ENCODE results near the gene ANKRD31.

ANKRD31 gene

DNA sequence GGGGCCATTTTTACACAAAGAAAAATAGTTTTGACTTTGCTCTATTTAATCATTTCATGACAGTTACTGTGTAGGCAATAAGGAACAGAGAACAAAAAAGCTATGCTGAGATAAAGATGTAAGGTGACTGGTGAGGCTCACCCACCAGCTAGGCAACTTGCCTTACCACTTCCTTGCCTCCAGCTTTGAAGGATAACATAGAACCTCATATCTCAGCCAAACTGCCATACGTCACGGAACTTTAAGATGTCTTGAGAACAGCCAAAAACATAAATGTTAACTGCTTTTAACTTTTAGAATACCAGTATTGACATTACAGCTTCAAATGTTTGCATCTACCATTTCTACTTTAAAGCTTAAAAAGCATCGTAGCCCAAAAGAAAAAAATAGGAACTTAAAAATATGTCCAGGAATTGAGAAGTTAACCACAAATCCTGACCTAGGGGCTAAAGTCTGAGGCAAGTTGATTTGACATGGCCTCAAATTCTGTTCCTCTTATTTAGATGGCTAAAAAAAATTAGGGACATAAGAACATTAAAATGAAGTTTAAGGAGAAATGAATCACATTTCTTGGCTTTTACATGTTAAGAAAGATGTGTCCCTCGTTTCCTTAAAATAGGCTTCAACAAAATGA lies 176.6 kb downstream of the ANKRD31 start:
- DNase-seq (ENCODE audit: low read depth): no peak

DNA sequence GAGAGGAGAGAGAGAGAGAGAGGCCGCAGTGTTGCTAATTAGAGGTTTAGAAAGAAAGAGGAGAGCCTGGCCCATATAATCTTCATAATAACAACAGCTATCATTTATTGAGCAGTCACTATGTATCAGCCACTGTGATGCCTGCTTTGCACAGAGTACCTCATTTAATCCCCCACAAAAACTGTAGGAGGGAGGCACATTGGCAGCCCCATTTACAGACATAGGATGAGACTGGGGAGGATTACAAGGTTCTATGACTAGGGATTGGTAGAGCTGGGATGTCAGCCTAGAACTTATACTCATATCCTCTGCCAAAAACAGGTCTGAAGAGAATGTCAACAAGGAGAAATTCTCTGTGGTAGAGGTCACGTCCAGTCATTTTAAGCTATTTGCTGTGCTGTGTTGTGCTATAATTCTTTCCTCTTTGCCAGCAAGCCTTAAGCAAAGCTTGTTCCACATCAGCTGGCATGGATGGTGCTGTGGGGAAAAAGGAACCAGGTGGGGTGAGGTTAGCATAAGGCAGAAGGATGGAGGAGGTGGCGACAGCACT lies 177.6 kb downstream of the ANKRD31 start:
- no peak for DNase-seq (ENCODE audit: low read depth)

DNA sequence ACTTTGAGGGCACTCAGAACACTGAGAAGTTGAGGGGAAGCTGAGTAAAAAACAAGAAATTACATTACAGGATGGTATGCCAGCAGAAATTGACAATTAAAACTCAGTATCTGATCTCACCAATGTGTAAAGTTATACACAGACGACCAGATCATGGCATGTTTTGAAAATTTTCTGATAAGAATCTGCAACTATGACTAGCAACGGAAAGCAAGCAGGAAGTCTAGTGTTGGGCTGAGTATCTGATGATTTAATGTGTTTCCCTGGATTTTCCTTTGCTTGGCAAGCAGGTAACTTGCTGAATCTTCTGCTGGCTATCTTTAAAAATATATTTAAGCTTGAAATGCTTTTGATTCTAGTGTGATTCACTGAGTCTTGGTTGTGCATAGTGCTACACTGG lies 179.1 kb downstream of the ANKRD31 start:
- no peak for DNase-seq (ENCODE audit: low read depth)

DNA sequence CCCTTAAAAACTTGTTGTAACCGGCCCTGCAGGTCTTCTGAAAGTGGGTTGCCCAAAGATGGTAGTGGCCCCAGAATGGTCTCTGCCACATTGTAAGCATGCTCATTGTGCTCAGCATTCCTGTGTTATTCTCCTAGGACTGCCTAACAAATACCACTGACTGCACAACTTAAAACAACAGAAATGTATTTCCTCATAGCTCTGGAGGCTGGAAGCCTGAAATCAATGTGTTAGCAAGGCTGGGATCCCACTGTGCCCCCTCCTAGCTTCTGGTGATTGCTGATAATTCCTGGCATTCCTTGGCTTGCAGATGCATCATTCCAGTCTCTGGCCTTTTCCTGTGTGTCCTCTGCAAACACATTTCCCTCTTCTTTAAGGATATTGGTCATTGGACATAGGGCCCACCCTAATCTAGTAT lies 180.9 kb downstream of the ANKRD31 start:
- peak; percentile 78 for DNase-seq (ENCODE audit: low read depth)

DNA sequence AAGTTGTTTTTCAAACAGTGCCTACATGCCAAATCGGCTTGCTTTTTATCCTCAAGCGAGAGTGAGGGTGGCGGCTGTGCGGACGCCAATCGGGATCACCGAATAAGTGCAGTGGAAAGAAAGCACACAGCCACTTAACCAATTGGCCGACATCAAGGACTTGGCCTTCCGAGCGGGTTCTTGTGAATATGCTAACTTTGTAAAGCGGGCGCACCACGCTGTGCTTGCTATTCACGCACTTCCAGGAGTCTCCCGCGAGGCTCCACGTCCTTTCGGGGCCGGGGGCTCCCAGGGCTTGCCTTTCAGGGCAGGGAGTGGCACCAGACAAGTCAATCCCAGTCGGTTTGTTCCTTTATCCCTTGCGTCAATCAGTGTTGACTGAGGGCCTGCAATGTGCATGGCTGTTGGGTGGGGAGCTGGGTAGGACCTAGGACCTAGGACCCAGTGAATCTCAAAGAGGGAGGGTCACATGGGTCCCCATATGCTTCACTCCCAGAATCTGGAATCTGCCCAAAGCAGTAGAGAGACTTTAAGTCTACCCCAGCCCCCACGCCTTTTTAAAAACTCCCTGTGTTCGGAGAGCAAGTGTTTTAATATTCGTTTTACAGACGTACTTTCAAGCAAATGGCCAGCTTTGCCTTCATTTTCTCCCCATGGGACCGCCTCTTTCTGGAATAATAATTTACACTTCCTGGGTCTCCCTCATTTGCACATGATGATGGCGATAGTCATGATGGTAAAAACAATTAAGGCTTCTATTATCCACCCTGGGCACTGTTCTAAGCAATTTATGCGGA lies 182.3 kb downstream of the ANKRD31 start:
- DNase-seq (ENCODE audit: low read depth): no peak

DNA sequence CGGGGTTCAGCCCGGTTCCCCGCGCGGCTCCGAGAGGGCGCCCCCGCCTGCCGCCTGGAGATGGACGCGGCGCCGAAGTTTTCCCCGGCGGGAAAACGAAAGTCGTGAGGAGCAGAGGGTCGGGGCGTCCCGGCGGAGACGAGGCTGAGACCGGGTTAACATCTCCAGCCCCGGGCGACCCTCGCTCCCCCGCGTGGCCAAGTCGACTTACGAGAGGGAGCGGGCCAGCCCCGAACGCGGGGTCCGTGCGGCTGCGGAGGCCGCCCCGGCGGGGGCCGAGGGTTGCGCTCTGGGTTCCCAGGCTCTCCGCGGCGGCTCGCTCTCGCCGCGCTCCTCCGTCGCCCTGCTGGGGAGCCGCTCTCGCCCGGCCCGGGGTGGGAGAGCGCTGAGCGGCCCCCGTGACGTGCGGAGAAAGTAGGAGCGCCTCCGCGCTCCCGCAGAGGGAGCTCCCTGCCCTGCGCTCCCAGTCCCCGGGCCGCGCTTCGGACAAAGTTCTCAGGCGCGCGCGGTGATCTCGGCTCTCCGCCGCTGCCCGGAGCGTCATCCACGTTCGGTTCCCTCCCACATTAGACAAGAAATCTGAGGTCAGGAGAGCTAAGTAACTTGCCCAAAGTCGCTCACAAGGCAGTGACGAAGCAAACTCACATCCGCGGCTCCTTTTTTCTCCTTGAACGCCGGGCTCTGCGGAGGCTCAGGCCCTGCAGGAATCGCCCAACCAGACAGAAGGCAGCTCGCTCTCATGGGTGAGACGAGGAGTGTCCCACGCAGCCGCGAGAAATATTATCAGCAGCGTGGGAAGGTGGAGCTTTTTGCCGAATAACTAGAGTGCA lies 183.2 kb downstream of the ANKRD31 start:
- peak; percentile 65 for DNase-seq (ENCODE audit: low read depth)

DNA sequence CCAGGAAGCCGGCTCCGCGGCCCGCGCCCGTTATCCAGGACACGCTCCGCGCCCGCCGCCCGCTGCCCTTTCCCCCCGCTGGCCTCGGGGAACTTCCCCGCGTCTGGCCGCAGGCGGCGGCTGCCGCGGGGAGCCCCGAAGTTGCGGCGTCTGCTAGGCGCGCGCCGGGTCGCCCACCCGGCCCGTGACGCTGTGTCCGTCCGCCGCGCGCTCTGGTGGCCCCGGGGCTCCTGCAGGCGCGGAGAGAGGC lies 183.7 kb downstream of the ANKRD31 start:
- DNase-seq (ENCODE audit: low read depth): no peak

DNA sequence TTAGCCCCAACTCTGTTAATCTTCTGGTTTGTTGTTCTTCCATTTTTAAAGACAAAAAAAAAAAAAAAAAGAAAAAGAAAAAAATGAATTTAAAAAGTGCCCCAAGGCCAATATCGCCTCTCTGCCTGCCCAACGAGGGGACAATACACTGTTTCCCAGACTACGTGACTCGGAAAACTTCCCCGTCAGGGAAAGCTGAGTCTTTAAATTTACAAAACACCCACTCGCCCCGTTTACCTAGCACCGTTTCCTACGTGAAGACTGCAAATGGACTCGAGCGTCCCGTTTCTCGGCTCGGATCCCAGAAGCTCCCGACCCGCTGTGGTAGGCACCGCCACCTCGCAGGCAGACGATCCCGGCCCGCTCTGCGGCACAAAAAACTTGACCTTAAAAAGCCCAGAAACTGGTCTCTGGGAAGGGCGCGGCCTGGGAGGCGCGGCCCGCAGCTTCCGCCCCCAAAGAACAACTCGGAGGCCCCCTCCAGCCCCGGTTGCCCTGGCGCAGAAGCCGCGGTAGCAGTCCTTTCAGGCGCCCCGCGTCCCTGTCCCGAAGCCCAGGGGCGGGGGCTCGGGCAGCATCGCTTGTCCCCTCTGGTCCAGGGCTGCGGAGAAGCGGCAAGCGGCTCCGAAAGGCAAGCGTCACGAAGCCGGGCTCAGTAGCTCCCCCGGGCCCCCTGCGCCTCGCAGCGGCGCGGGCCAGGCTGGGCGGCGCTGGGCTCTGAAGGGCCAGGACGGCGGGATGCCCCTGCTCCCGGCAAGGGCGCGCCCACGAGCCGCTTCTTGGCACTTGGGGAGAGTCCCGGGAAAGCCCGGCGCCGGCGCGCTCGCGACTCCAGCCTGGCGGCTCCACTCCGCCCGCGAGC lies 184.3 kb downstream of the ANKRD31 start, which contains the start of gene GCNT4:
Gene GCNT4 (minus strand): TSS at position 367 of the 862 bp plus-strand sequence. CDS start 22,521 bp downstream, outside the sequence.
- DNase-seq (ENCODE audit: low read depth): no peak

DNA sequence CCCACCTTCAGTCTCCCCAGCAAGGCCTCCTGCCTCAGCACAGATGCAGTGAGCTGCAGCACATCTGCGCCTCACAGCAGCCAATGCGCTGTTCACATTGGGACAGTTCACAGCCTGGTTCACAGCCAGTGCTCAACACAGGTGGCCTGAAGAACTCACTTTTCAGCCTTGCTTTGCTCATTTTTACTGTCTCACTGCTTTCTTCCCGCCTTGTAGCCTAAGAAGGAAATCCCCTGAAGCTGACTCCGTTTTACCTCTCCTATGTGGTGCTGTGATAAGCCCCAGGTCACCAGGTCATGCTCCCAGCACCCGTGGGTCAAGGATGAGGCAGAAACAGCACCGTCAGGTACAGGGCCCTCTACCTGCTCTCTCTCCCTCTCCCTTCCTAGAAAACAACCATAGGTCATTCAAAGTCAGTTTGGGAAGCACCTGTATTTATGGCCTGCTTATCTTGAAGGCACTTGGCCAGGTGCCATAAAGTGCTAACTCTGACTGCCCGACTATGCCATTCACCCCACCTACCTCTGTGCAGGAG lies 185.4 kb downstream of the ANKRD31 start:
- DNase-seq (ENCODE audit: low read depth): no peak

DNA sequence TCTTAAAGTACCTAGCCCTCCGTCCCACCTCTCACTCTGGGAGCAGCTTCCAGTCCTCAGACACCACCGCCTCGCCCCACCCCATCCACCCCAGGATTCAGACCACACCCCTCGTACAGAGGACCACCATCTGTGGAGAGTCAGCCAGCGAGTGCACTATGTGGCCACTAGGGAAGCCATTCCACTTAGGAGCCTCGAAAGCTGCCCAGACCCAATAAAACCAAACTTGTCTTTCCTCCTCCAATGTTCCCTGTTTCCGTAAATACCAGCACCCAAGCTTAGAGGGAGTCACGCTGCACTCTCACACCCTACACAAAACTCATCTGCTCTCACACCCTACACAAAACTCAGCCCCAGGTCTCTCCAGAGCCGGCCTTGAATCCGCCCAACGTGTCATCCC lies 186.3 kb downstream of the ANKRD31 start:
- no peak for DNase-seq (ENCODE audit: low read depth)

DNA sequence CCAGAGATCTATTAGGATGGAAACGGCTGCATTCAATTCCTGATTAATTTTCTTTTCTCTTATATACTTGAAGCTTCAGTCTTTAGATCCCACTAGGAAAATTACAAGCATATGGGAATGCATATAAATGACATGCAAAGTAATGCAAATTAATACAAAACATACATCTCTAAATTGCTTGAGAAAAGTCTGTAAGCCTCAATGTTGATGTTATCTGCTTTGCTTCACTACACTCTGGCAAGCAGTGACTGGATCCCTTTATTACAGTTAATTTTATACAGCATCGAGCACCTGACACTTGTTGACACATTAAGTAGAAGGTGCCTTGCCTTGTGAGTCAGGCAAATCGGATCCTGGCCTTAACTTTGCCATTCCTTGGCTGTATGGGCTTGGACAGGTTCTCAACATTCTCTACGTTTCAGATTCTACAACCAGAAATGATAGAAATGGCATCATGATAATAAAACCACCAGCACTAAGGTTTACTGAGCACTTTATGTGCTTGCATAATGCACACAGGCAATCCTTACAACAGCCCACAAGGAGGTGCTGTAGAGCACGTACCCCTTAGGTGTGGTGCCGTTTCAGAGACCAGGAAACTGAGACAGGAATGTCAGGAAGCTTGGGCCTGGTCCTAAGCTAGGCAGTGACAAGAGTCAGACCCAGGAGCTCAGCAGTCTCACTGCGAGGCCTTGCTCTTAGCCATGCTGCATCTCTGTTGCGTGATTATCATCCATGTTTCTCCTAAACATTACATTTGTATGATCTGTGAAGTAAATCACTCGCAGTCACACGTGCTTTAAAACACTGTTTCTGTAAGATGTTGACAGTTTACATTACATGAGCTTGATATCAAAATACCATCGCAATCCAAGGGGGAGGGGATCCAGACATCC lies 187.0 kb downstream of the ANKRD31 start:
- DNase-seq (ENCODE audit: low read depth): no peak

DNA sequence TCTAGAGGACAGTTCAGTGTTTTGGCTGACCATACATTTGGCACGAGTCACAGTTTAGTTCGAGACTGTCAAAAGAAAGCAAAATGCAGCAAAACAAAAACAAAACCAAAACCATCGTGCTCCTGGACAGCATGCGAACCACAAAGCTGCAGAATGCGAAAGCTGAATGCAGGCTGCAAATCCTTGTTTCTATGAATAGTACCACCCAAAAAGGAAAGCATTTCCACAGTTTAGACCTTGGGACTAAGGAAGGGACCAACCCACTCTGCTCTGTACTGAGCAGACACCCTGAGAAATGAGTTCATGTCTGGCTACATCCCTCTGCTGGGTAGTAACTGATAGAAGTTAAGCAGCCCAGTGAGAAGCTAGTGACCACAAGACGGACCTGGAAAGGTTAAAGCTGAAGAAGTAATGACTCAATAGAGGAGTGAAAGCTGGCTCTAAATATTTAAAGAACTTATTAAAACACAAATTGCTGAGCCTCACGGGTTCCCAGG lies 188.2 kb downstream of the ANKRD31 start:
- no peak for DNase-seq (ENCODE audit: low read depth)

DNA sequence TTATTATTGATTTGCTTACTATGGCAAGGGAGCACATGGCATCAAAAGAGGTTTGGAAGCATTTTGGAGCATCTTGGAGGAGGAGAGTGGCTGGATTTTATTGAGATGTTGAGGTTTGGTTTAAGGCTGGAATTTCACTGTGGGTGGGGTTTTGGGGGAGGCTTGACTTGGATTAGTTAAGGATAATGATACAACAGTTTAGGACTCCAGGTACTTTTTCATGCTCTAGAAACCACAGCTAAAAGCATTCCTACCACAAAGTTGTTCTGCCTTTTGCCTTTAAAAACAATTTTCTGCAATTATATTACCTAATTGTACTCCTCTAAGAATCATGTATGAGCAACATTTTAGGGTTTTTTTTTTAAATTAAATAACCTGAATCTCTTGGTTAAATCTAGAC lies 189.3 kb downstream of the ANKRD31 start:
- DNase-seq (ENCODE audit: low read depth): no peak

DNA sequence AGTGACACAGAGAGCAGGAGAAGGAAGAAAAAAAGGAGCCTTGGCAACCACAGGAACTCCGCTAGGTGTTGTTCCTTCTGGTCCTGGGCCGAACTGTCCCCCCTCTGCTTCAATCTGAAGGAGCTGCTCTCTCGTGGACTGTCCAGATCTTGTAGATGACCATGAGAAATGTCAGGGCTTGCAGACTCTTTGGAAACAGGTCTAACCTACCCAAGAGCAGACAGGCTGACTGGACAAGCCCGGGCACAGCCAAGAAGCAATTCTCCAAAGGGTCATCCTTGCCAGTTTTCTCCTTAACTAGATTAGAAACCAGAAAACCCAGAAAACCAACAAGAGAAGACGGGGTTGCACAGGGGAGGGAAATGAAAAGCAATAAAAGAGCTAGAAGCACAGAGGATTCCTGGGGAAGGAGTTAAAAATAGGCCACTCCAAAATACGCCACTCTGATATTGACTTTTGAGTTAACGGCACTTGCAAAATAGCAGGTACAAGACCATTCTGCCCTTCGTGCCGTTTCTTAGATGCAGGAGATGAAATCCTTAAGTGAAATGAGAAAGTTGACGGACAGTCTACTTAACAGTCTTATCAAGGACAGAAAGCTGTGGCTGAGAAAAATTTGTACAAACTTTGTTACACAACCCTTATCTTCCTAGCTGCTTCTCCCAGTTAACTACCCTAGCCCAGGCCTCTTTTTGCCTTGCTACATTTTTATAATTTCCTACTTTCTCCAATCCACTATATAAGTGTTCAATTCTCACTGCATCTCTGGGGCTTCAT lies 190.1 kb downstream of the ANKRD31 start:
- DNase-seq (ENCODE audit: low read depth): no peak

DNA sequence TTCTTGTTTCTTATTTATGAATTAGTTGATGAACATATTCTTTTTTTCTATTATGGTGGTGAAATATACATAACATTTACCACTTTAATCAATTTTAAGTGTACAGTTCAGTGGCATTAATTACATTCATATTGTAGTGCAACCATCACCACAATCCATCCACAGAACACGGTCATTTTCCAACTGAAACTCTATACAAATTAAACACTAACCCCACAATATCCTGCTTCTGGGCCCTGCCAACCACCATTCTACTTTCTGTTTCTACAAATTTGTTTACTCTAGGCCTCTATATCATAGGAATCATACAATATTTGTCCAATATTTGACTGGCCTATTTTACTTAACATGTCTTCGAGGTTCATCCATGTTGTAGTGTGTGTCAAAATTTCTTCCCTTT lies 191.6 kb downstream of the ANKRD31 start:
- no peak for DNase-seq (ENCODE audit: low read depth)

DNA sequence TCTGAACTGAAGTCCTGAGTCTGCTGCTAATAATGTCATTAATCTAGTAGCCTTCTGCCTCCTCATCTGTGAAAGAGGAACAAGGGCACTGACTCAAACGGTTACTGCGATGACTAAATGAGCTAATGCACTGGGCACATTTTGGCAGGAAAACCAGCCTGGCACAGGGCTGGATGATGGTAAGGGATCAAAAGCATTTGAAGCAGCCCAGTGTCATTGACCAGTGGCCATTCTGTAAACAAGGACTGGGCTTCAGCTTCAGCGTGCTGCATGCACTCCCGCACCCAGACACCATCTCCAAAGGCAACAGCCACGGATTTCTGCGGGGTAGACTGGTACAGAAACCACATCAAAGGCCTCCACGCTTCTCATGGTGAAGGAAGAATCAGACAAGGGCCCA lies 192.3 kb downstream of the ANKRD31 start:
- no peak for DNase-seq (ENCODE audit: low read depth)

DNA sequence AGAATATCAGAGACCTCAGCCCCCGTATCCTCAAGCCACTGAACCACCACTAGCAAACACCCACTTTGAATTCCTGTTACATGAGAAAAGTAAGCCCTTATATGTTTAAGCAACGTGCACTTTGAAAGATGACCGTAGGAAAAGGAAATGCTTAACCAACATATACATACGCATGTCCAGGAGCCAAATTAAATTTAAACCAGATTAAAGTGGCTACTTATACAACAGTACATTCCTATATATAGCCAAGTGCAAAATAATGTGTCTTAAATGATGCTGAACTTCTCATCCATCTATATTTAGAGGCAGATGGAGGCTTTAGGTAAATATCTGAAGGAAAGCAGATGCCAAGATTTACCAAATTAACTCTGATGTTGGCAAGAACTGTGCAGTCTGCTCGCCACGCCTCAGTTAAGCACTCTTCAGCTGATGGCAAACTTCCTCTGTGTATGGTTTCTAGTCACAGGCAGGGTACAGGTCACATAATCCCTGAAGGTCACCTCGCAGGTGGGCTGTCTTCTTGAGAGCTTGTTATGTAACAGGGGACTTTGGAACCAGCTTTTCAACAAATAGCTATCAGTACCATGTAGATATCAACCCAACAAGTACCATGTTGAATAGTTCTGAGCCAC lies 192.9 kb downstream of the ANKRD31 start:
- DNase-seq (ENCODE audit: low read depth): no peak

DNA sequence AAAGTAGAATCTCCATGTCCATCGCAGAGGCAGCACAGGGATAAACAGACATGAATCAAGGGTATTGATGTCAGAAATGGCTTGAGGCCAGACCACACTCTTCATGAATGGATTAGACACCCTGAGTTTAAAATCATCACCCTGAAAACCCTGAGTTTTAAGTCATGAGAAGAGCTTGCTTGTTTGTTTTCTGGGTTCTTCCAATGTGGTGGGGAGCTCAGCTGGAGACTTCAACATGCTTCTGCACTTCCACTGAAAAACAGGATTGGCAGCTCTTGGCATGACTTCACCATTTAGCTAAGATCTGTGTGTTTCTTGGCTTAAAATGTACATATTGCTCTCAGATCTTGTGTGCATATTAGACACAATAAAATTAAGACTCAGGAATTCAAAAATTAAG lies 194.2 kb downstream of the ANKRD31 start:
- no peak for DNase-seq (ENCODE audit: low read depth)

DNA sequence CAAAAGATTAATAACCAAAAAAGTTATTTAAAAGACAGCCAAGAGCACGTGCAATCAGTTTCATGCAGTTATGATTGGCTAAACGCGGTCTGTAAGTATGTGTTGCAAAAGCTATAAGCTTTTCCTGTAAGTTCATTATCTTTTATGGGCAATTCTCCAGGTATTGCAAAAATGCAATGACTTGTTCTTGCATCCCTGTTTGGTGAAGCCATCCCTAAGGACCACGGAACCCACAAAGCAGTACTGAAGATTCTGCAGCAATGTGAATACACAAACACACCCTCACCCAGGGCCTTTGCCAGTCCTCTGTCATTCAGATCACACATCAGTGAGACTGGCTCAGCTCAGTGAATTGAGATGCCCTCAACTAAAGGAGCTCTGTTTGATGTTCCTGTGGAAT lies 195.7 kb downstream of the ANKRD31 start:
- no peak for DNase-seq (ENCODE audit: low read depth)
